Umbilical cord (tissue), 2 donors: ENCODE data around the gene SPDYE9. TPM values are rescaled to one million over a fixed set of nuclear protein-coding genes. Genes with fewer than 3 reads are reported as not detected.
"Not testable (repeated sequence)": the region's sequence is repeated elsewhere in the genome, so short reads cannot be mapped to it uniquely, and the experiment has no call there.

Experiments
- DNase-seq: peaks from one replicate; pipeline ENCODE4 v3.0.0-alpha.2; 2015; ENCODE audit warnings: low spot score
- total RNA-seq: library from RNA; depleted of rRNA; stranded (reverse); fragments of >200 nt; gene quantifications from one replicate; pipeline ENCODE4 v1.2.3, GENCODE V29; 2014; ENCODE audit warnings: low replicate concordance; ENCODE audit not compliant: insufficient read depth

The SPDYE9 gene, protein sequence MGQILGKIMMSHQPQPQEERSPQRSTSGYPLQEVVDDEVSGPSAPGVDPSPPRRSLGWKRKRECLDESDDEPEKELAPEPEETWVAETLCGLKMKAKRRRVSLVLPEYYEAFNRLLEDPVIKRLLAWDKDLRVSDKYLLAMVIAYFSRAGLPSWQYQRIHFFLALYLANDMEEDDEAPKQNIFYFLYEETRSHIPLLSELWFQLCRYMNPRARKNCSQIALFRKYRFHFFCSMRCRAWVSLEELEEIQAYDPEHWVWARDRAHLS
- 1.7 TPM for total RNA-seq

DNA sequence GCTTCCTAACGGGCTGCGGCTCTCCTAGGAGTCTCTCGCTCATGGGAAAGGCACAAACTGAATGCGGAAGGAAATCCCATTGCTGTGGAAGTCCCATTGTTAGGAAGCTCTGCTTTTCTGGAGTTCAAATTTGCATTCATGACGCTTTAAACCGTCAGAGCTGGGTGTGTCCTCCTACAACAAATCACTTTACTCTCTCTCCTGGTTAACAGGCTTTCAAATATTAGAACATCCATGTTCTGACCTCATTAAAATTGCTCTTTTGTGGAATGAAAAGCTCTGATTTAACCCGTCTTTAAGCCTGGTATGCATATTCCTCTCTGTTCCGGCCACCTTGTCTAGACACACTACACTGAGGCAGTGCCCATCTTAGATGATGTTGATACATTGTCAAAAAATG, at the start of gene SPDYE9:
Gene SPDYE9 (minus strand): TSS at position 101 of the 400 bp plus-strand sequence. CDS start 1,800 bp downstream, outside the sequence.
- DNase-seq, result not testable (repeated sequence)

DNA sequence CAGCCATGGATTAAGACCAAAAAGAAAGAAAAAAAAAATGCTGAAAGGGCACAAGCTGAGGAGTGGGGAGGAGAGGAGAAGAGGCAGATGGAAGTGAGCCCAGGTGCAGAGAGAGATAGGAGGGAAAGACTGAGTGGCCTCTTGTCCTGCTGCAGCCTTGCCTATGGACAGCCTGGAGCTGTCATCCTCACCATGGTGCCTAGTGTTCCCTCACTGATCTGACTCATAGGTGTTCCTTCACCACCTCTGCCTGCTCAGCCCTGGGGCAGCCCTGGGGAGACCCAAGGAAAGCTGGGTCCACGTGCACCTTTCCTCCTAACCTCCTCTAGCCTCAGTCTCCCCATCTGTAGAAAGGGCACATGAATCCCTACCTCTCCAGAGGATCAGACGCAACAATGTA, 49.0 kb upstream of the SPDYE9 start:
- not testable (repeated sequence) for DNase-seq

DNA sequence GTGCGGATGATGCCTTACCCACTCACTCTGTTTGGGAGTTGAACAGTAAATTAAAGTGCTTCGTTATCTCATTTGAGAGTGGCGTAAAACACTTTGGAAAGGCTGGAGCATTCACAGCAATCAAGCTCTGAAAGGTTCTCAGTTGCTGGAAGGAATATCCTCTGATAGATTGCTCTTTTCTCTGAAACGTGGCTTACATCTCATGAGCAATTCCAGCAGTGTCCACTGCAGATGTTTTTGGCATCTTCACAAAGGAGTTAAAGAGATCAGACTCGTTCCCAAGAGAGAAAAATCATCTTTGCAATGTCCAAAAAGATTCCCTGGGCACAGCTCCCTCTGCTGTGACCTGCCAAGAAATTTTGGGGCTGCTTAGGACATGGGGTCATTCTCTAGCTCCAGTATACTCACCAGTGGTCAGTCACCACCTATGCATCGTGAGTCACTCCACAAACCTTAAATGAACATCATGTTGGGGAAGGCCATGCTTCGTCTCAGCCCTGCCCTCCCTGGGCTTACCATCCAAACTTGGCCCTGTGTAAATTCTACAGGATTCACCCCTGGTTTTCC, 46.9 kb upstream of the SPDYE9 start:
- not testable (repeated sequence) for DNase-seq

DNA sequence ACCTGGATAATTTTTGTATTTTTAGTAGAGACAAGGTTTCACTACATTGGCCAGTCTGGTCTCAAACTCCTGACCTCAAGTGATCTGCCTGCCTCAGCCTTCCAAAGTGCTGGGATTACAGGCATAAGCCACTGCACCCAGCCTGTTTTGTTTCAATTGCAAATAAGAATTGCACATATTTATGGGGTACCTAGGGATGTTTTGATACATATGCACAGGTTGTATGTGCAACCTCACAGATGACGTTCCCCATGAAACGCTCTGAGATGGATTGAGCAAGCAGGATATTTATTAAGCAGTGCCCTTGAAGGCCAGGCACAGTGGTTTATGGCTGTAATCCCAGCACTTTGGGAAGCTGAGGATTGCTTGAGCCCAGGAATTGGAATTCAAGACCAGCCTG, 44.8 kb upstream of the SPDYE9 start:
- not testable (repeated sequence) for DNase-seq

DNA sequence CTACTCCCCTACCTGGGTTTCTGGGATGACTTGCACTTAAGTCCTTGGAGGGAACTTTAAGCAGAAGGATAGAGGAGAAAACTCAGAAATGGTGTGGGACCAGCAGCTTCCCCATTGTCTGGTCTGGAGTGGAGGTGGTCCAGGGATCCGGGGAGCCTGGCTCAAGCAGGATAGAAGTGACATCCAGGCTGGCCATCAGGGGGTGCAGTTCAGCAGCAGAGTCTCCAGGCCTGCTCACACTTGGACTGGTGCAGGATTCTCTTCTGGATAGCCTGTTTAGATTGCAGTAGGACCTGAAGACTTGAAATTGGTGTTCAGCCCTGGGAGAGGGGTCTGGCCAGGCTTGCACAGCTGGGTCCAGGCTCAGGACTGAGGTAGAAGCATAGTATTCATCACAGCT, 38.3 kb upstream of the SPDYE9 start:
- not testable (repeated sequence) for DNase-seq

DNA sequence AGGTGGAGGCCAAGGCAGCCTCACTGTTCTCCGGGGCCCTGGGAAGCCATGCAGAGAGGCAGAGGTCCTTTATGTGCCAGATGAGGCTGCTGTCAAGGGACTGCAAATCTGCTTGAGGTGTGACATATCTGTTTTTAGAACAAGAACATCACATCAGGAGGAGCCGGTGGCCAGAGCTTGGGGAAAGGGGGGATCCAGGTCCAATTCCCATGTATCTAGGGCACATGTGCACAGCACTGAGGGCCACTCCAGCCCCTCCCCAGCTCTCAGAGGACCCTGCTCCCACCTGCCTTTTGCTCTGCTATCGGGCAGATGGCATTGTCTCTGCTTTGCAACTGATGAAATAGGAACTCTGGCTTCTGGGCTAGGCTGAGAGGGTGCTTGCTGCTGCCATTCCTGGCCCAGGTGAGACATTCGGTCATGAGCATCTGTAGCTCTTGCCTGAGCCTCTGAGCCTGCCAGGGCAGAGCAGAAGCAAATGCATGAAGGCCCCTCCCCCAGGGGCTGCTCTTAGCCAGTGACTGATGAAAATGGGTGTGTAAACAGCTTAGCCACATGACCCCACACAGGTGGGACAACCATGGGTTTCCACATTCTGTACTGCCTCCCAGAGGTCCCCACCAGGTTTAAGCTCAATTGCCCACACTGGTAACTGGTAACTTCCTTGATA, 37.1 kb upstream of the SPDYE9 start:
- not testable (repeated sequence) for DNase-seq

DNA sequence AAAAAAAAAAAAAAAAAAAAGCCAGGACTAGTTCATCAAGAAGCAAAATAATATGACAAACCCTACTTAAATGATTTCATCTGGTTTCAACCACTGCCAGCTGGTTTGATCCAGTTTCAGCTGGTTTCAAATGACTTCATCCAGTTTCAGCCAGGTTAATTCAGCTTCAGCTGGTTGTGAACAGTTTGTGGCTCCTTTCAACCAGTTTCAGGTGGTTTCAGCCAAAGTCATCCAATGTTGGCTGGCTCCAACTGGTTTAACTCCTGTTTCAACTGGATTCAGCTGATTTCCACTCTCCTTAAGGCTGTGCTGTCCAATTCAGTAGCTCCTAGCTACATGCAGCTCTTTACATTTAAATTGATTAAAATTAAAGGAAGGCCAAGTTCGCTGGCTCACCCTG, 32.3 kb upstream of the SPDYE9 start:
- DNase-seq, result not testable (repeated sequence)

DNA sequence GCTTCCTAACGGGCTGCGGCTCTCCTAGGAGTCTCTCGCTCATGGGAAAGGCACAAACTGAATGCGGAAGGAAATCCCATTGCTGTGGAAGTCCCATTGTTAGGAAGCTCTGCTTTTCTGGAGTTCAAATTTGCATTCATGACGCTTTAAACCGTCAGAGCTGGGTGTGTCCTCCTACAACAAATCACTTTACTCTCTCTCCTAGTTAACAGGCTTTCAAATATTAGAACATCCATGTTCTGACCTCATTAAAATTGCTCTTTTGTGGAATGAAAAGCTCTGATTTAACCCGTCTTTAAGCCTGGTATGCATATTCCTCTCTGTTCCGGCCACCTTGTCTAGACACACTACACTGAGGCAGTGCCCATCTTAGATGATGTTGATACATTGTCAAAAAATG, 28.0 kb downstream of the SPDYE9 start, which contains the start of gene SPDYE11:
Gene SPDYE11 (minus strand): TSS at position 101 of the 400 bp plus-strand sequence. CDS start 1,800 bp downstream, outside the sequence.
- not testable (repeated sequence) for DNase-seq

DNA sequence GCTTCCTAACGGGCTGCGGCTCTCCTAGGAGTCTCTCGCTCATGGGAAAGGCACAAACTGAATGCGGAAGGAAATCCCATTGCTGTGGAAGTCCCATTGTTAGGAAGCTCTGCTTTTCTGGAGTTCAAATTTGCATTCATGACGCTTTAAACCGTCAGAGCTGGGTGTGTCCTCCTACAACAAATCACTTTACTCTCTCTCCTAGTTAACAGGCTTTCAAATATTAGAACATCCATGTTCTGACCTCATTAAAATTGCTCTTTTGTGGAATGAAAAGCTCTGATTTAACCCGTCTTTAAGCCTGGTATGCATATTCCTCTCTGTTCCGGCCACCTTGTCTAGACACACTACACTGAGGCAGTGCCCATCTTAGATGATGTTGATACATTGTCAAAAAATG, 56.2 kb downstream of the SPDYE9 start, which contains the start of gene SPDYE8:
Gene SPDYE8 (minus strand): TSS at position 101 of the 400 bp plus-strand sequence. CDS start 1,800 bp downstream, outside the sequence.
- DNase-seq, result not testable (repeated sequence)

Other genes starting within 250 kb of the SPDYE9 start
- gene POM121, start 160.9 kb downstream of the SPDYE9 start, total RNA-seq, result 7.0 TPM
- not detected for gene TRIM74, start 116.6 kb downstream of the SPDYE9 start, total RNA-seq
- 0.48 TPM for gene SPDYE8, start 56.3 kb downstream of the SPDYE9 start, total RNA-seq
- gene SPDYE11, start 28.1 kb downstream of the SPDYE9 start, total RNA-seq, result 1.7 TPM
- gene NSUN5, start 222.8 kb upstream of the SPDYE9 start, total RNA-seq, result 7.2 TPM
- 0.48 TPM for gene TRIM50, start 242.0 kb upstream of the SPDYE9 start, total RNA-seq
- gene FKBP6, start 242.1 kb upstream of the SPDYE9 start, total RNA-seq, result 0.72 TPM